ENCODE data around the gene IQCE. TPM values are rescaled to one million over a fixed set of nuclear protein-coding genes. Genes with fewer than 3 reads are reported as not detected.
A peak's percentile ranks its signal among the peaks of the same experiment; 100 is the strongest.

The IQCE gene
- total RNA-seq, 4 donors from 2014 or later, result 27.2 to 187 (median 55.5) TPM

DNA sequence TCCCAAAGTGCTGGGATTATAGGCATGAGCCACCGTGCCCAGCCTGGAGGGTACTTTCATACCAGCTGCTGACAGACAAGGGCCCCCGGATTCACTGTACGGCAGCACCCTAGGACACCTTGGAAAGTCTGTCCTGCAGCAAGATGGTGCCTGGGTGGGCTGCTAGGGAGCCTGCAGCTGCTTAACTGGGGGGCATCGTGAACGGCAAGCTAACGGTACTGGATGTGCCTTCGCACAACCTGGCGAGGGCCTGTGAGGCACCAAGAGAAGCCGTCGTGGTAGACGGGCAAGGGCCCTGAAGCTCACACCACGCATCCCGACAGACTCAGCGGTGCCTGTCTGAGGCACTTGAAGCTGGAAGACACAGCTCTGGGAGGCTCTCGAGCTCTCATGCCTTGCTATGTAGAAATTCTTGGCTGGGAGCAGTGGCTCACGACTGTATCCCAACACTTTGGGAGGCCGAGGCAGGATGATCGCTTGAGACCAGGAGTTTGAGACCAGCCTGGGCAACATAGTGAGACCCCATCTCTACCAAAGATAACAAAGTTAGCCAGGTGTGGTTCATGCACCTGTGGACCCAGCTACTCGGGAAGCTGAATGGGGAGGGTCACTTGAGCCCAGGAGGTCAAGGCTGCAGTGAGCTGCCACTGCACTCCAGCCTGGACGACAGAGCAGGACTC is 12.9 kb upstream of the IQCE start:
- TF ChIP-seq EP300 (IDR thresholded peaks at IDR 0.05; ENCODE audit: low read depth), result no peak
- TF ChIP-seq, protein P1, sequence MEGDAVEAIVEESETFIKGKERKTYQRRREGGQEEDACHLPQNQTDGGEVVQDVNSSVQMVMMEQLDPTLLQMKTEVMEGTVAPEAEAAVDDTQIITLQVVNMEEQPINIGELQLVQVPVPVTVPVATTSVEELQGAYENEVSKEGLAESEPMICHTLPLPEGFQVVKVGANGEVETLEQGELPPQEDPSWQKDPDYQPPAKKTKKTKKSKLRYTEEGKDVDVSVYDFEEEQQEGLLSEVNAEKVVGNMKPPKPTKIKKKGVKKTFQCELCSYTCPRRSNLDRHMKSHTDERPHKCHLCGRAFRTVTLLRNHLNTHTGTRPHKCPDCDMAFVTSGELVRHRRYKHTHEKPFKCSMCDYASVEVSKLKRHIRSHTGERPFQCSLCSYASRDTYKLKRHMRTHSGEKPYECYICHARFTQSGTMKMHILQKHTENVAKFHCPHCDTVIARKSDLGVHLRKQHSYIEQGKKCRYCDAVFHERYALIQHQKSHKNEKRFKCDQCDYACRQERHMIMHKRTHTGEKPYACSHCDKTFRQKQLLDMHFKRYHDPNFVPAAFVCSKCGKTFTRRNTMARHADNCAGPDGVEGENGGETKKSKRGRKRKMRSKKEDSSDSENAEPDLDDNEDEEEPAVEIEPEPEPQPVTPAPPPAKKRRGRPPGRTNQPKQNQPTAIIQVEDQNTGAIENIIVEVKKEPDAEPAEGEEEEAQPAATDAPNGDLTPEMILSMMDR (IDR thresholded peaks at IDR 0.05), result no peak
- no peak for TF ChIP-seq POLR2A (IDR thresholded peaks at IDR 0.05)
- no peak for TF ChIP-seq POLR2AphosphoS5 (IDR thresholded peaks at IDR 0.05)
- Histone ChIP-seq H3K9me3 (no peaks in the 10 kb centered on the region), H3K4me3 (no peak overlapping the region), H3K4me1 (no peaks in the 10 kb centered on the region), H3K36me3 (peaks cover 0 to 50% (median 20%) of the 10 kb centered on the region in 4 donors), H3K27me3 (no peaks in the 10 kb centered on the region), H3K27ac (no peak overlapping the region)
- intact Hi-C loops (cut with DNase I; ENCODE audit: low total_unique reads) (no loop called here), in situ Hi-C loops (cut with MboI; ENCODE audit: low pct_ligation_motif_present in 1 of 4, low pct_unique_long_range_greater_than_20kb in 1 of 4, low sequenced_read_pairs in 3 of 4) (no loop called here)
- 96% methylated on average over 20 of the region's 20 CpGs; no CpG with 5 or more reads in 1 of the 2 donors for WGBS, 2 donors (ENCODE audit: low coverage in 1 of 2)
- peak; percentile 2 for DNase-seq

DNA sequence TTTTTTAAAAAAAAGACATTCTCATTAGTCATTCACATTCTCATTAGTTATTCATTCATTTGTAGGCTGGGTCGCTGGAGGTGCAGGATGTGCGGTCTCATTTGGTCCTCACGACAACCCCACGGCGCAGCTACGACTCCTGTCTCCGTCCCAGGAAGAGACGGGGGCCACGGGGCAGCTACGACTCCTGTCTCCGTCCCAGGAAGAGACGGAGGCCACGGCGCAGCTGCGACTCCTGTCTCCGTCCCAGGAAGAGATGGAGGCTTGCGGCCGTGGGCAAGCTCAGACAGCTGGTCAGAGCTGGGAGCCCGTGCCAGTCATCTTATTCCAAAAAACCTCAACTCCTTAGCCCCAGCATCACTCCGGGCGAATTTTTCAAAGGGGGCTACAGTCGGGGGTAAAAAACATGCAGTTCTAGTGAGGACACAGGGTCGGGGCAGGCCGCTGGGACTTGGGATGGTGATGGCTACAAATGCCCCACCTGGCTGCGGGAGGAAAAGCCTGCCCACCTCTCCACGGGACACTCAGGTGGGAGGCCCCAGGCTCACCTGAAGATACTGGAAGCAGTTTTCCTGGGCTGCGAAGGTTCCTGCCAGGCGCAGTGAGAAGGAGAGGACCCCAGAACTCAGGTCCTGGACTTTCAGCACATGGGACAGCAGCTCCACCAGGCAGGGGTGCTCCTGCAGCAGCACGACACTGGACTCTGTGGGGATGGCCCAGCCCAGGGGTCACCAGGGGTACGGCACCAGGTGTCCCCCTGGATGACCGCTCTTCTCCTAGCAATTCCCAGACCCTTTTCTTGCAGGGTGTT is 11.8 kb upstream of the IQCE start:
- WGBS, 2 donors (ENCODE audit: low coverage in 1 of 2), result 93 to 95% methylated on average over 6 to 31 of the region's 31 CpGs
- TF ChIP-seq POLR2AphosphoS5 (IDR thresholded peaks at IDR 0.05), result no peak
- TF ChIP-seq, protein P1 (IDR thresholded peaks at IDR 0.05), result no peak
- no peak for TF ChIP-seq POLR2A (IDR thresholded peaks at IDR 0.05)
- TF ChIP-seq EP300 (IDR thresholded peaks at IDR 0.05; ENCODE audit: low read depth), result no peak
- H3K4me1 ChIP-seq, result no peaks in the 10 kb centered on the region
- H3K27ac ChIP-seq, result no peak overlapping the region
- peaks cover 0 to 50% (median 20%) of the 10 kb centered on the region in 4 donors for H3K36me3 ChIP-seq
- no peak overlapping the region for H3K4me3 ChIP-seq
- in situ Hi-C loops (cut with MboI; ENCODE audit: low pct_ligation_motif_present in 1 of 4, low pct_unique_long_range_greater_than_20kb in 1 of 4, low sequenced_read_pairs in 3 of 4), result no loop called here
- peak; percentile 4 for DNase-seq
- no peaks in the 10 kb centered on the region for H3K27me3 ChIP-seq
- no peaks in the 10 kb centered on the region for H3K9me3 ChIP-seq
- intact Hi-C loops (cut with DNase I; ENCODE audit: low total_unique reads), result no loop called here

DNA sequence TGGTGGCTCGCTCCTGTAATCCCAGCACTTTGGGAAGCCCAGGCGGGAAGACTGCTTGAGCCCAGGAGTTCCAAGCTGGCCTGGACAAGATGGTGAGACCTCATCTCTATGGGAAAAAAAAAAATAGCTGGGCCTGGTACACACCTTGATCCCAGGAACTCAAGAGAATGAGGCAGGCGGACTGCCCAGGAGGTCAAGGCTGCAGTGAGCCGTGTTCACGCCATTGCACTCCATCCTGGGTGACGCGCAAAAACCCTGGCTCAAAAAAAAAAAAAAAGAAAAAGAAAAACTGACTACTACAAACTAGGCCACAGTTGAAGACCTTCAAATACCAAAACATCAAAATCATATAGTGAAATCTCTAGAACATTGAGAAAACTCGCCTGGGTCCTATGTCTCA is 7.4 kb upstream of the IQCE start:
- H3K9me3 ChIP-seq, result no peaks in the 10 kb centered on the region
- H3K36me3 ChIP-seq, result peaks cover 0 to 22% (median 7%) of the 10 kb centered on the region in 4 donors
- intact Hi-C loops (cut with DNase I; ENCODE audit: low total_unique reads) (no loop called here), in situ Hi-C loops (cut with MboI; ENCODE audit: low pct_ligation_motif_present in 1 of 4, low pct_unique_long_range_greater_than_20kb in 1 of 4, low sequenced_read_pairs in 3 of 4) (no loop called here)
- H3K4me1 ChIP-seq, result peaks cover 10 to 25% (median 17%) of the 10 kb centered on the region in 4 donors
- H3K4me3 ChIP-seq, result no peak overlapping the region
- WGBS, 2 donors (ENCODE audit: low coverage in 1 of 2), result 95 to 100% methylated on average over 8 of the region's 8 CpGs
- DNase-seq, result no peak
- H3K27ac ChIP-seq, result no peak overlapping the region
- H3K27me3 ChIP-seq, result no peaks in the 10 kb centered on the region
- TF ChIP-seq EP300 (IDR thresholded peaks at IDR 0.05; ENCODE audit: low read depth), result no peak
- no peak for TF ChIP-seq POLR2A (IDR thresholded peaks at IDR 0.05)
- TF ChIP-seq, protein P1 (IDR thresholded peaks at IDR 0.05), result no peak
- TF ChIP-seq POLR2AphosphoS5 (IDR thresholded peaks at IDR 0.05), result no peak

DNA sequence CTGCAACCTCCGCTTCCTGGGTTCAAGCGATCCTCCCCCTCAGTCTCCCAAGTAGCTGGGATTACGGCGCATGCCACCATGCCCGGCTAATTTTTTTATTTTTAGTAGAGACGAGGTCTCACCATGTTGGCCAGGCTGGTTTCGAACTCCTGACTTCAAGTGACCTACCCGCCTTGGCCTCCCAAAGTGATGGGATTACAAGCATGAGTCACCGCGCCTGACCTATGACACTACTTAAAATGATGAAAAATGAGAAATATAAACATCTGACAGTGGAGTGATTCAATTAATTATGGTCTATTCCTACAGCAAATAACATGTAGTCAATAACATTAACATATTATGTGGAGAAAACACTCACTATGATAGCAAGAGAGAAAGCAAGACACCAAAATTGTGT is 5.7 kb upstream of the IQCE start:
- TF ChIP-seq EP300 (IDR thresholded peaks at IDR 0.05; ENCODE audit: low read depth) (no peak), POLR2AphosphoS5 (IDR thresholded peaks at IDR 0.05) (no peak), POLR2A (IDR thresholded peaks at IDR 0.05) (no peak)
- TF ChIP-seq, protein P1 (IDR thresholded peaks at IDR 0.05), result no peak
- peaks cover 10 to 30% (median 20%) of the 10 kb centered on the region in 4 donors for H3K4me1 ChIP-seq
- H3K27ac ChIP-seq, result no peak overlapping the region
- intact Hi-C loops (cut with DNase I; ENCODE audit: low total_unique reads) (no loop called here), in situ Hi-C loops (cut with MboI; ENCODE audit: low pct_ligation_motif_present in 1 of 4, low pct_unique_long_range_greater_than_20kb in 1 of 4, low sequenced_read_pairs in 3 of 4) (no loop called here)
- no peaks in the 10 kb centered on the region for H3K9me3 ChIP-seq
- H3K27me3 ChIP-seq, result no peaks in the 10 kb centered on the region
- WGBS, 2 donors (ENCODE audit: low coverage in 1 of 2), result 85 to 96% methylated on average over 8 to 10 of the region's 10 CpGs
- peaks cover 0 to 7% (median 3%) of the 10 kb centered on the region in 4 donors for H3K36me3 ChIP-seq
- no peak overlapping the region for H3K4me3 ChIP-seq
- no peak for DNase-seq
